Immature natural killer cell (primary cell): ENCODE results near the gene TAPBPL. TPM values are rescaled to one million over a fixed set of nuclear protein-coding genes. Genes with fewer than 3 reads are reported as not detected.

Experiments
- DNase-seq, 3 donors: peaks; one replicate each; pipeline ENCODE4 v3.0.0; 2022; ENCODE audit warnings: mixed read lengths in 1 of 3
- H3K27ac Mint-ChIP-seq, 6 donors: one replicate each; pipeline ENCODE4 v1.8.0; 2020; ENCODE audit warnings: mixed read lengths in 6 of 6, mild to moderate bottlenecking in 5 of 6, inconsistent platforms in 4 of 6, moderate library complexity in 3 of 6
- H3K27me3 Mint-ChIP-seq, 3 donors: one replicate each; pipeline ENCODE4 v1.8.0; 2020 to 2021; ENCODE audit warnings: low read depth in 3 of 3, mild to moderate bottlenecking in 3 of 3, mixed read lengths in 3 of 3, moderate library complexity in 3 of 3, inconsistent platforms in 1 of 3
- H3K36me3 Mint-ChIP-seq, 3 donors: one replicate each; pipeline ENCODE4 v1.8.0; 2020; ENCODE audit warnings: mixed read lengths in 3 of 3, inconsistent platforms in 2 of 3, mild to moderate bottlenecking in 2 of 3
- H3K4me1 Mint-ChIP-seq, 2 donors: one replicate each; pipeline ENCODE4 v1.8.0; 2020; ENCODE audit warnings: inconsistent platforms in 2 of 2, mild to moderate bottlenecking in 2 of 2, mixed read lengths in 2 of 2, moderate library complexity in 1 of 2
- H3K4me3 Mint-ChIP-seq, 5 donors: one replicate each; pipeline ENCODE4 v1.8.0; 2020; ENCODE audit warnings: mild to moderate bottlenecking in 5 of 5, mixed read lengths in 5 of 5, inconsistent platforms in 3 of 5, moderate library complexity in 3 of 5
- H3K9me3 Mint-ChIP-seq, 6 donors: one replicate each; pipeline ENCODE4 v1.8.0; 2020; ENCODE audit warnings: mild to moderate bottlenecking in 6 of 6, mixed read lengths in 6 of 6, inconsistent platforms in 4 of 6, moderate library complexity in 3 of 6
- polyA plus RNA-seq, 3 donors: library from polyadenylated mRNA; unstranded; fragments of 300-500 nt; fragmentation: Illumina TruSeq; gene quantifications; one replicate each; pipeline ENCODE4 v1.2.3, GENCODE V29; 2021

The TAPBPL gene
- polyA plus RNA-seq, 3 donors from 2014 or later, result 205 to 276 (median 259) TPM

GRCh38 chr12:6444704-6445688 lies 6.8 kb upstream of the TAPBPL start, which contains the start of gene CD27:
Gene CD27, plus strand, starts transcription at chr12:6444955. Its CDS starts 141 bp downstream, at chr12:6445096.
- no peaks in the 10 kb centered on the region for H3K9me3 Mint-ChIP-seq

GRCh38 chr12:6450091-6450868 lies 1.6 kb upstream of the TAPBPL start:
- Mint-ChIP-seq H3K4me3 (peak overlapping the region; percentile 90 to 100 (median 100)), H3K27me3 (peaks cover 0 to 7% (median 0%) of the 10 kb centered on the region in 3 donors), H3K9me3 (no peaks in the 10 kb centered on the region), H3K36me3 (peaks cover 7 to 12% (median 8%) of the 10 kb centered on the region in 3 donors), H3K27ac (peak overlapping the region; percentile 97 to 100 (median 98)), H3K4me1 (peaks cover 42 to 52% of the 10 kb centered on the region in 2 donors)
- DNase-seq, result no peak

More at GRCh38 chr12:6444704-6445688, 6.8 kb upstream of the TAPBPL start, which contains the start of gene CD27:
- H3K4me1 Mint-ChIP-seq, result peaks cover 18 to 38% of the 10 kb centered on the region in 2 donors
- H3K27ac Mint-ChIP-seq, result peak within 1 kb of the TSS; percentile 23 to 82 (median 69)
- H3K36me3 Mint-ChIP-seq, result peaks cover 0 to 10% (median 4%) of the 10 kb centered on the region in 3 donors
- H3K27me3 Mint-ChIP-seq, result peaks cover 0 to 5% (median 2%) of the 10 kb centered on the region in 3 donors
- peak within 1 kb of the TSS; percentile 49 to 70 (median 59) for H3K4me3 Mint-ChIP-seq
- peak in 1 of 3 donors; percentile 22 for DNase-seq

GRCh38 chr12:6450869-6451347 lies 934 bp upstream of the TAPBPL start:
- Mint-ChIP-seq H3K36me3 (peaks cover 7 to 14% (median 9%) of the 10 kb centered on the region in 3 donors), H3K4me1 (peaks cover 37 to 48% of the 10 kb centered on the region in 2 donors), H3K27me3 (peaks cover 0 to 7% (median 0%) of the 10 kb centered on the region in 3 donors), H3K9me3 (no peaks in the 10 kb centered on the region), H3K4me3 (peak overlapping the region; percentile 90 to 100 (median 100)), H3K27ac (peak overlapping the region; percentile 97 to 100 (median 98))
- peak in 1 of 3 donors; percentile 18 for DNase-seq

- Mint-ChIP-seq H3K36me3 (peaks cover 7 to 22% (median 14%) of the 10 kb centered on the region in 3 donors), H3K27me3 (peaks cover 0 to 5% (median 0%) of the 10 kb centered on the region in 3 donors), H3K9me3 (no peaks in the 10 kb centered on the region), H3K27ac (peak overlapping the region; percentile 97 to 100 (median 98)), H3K4me1 (peaks cover 43 to 44% of the 10 kb centered on the region in 2 donors), H3K4me3 (peak overlapping the region; percentile 90 to 100 (median 100))
- peak in 1 of 3 donors; percentile 14 for DNase-seq
Measured at GRCh38 chr12:6452245-6452943, 552 bp downstream of the TAPBPL start.

- H3K27ac Mint-ChIP-seq, result peak overlapping the region; percentile 97 to 100 (median 98)
- peaks cover 0 to 5% (median 0%) of the 10 kb centered on the region in 3 donors for H3K27me3 Mint-ChIP-seq
- peak overlapping the region; percentile 90 to 100 (median 100) for H3K4me3 Mint-ChIP-seq
- no peaks in the 10 kb centered on the region for H3K9me3 Mint-ChIP-seq
- no peak for DNase-seq
- H3K36me3 Mint-ChIP-seq, result peaks cover 7 to 22% (median 16%) of the 10 kb centered on the region in 3 donors
- peaks cover 43 to 44% of the 10 kb centered on the region in 2 donors for H3K4me1 Mint-ChIP-seq
Measured at GRCh38 chr12:6452944-6453630, 1.2 kb downstream of the TAPBPL start.

GRCh38 chr12:6457220-6457945 lies 5.5 kb downstream of the TAPBPL start:
- Mint-ChIP-seq H3K36me3 (peaks cover 33 to 53% (median 38%) of the 10 kb centered on the region in 3 donors), H3K9me3 (no peaks in the 10 kb centered on the region), H3K27ac (peak overlapping the region in 5 of 6 donors; percentile 16 to 72 (median 62)), H3K4me3 (no peak overlapping the region), H3K4me1 (peaks cover 49 to 53% of the 10 kb centered on the region in 2 donors), H3K27me3 (peaks cover 0 to 11% (median 6%) of the 10 kb centered on the region in 3 donors)
- no peak for DNase-seq

- H3K27me3 Mint-ChIP-seq, result peaks cover 6 to 11% (median 6%) of the 10 kb centered on the region in 3 donors
- peaks cover 37 to 60% (median 43%) of the 10 kb centered on the region in 3 donors for H3K36me3 Mint-ChIP-seq
- no peak overlapping the region for H3K4me3 Mint-ChIP-seq
- H3K4me1 Mint-ChIP-seq, result peaks cover 49 to 53% of the 10 kb centered on the region in 2 donors
- H3K9me3 Mint-ChIP-seq, result no peaks in the 10 kb centered on the region
- no peak for DNase-seq
- H3K27ac Mint-ChIP-seq, result peak overlapping the region; percentile 69 to 96 (median 86)
Measured at GRCh38 chr12:6458281-6459003, 6.6 kb downstream of the TAPBPL start.

- H3K4me3 Mint-ChIP-seq, result peak overlapping the region in 1 of 5 donors; percentile 1
- H3K9me3 Mint-ChIP-seq, result no peaks in the 10 kb centered on the region
- peak overlapping the region; percentile 69 to 96 (median 86) for H3K27ac Mint-ChIP-seq
- H3K4me1 Mint-ChIP-seq, result peaks cover 53 to 55% of the 10 kb centered on the region in 2 donors
- DNase-seq, result no peak
- H3K36me3 Mint-ChIP-seq, result peaks cover 40 to 61% (median 46%) of the 10 kb centered on the region in 3 donors
- H3K27me3 Mint-ChIP-seq, result peaks cover 6 to 11% (median 6%) of the 10 kb centered on the region in 3 donors
Measured at GRCh38 chr12:6459004-6459337, 7.1 kb downstream of the TAPBPL start.

- Mint-ChIP-seq H3K9me3 (no peaks in the 10 kb centered on the region), H3K27ac (peak overlapping the region; percentile 97 to 100 (median 99)), H3K36me3 (peaks cover 38 to 71% (median 50%) of the 10 kb centered on the region in 3 donors), H3K27me3 (peaks cover 6 to 13% (median 8%) of the 10 kb centered on the region in 3 donors), H3K4me1 (peaks cover 58 to 66% of the 10 kb centered on the region in 2 donors), H3K4me3 (peak overlapping the region; percentile 71 to 87 (median 80))
- peak; percentile 46 to 58 (median 57) for DNase-seq
Measured at GRCh38 chr12:6460751-6461371, 9.0 kb downstream of the TAPBPL start.

GRCh38 chr12:6461401-6462233 lies 9.8 kb downstream of the TAPBPL start:
- Mint-ChIP-seq H3K27ac (peak overlapping the region; percentile 97 to 100 (median 99)), H3K9me3 (no peaks in the 10 kb centered on the region), H3K27me3 (peaks cover 6 to 13% (median 8%) of the 10 kb centered on the region in 3 donors), H3K4me1 (peaks cover 56 to 73% of the 10 kb centered on the region in 2 donors), H3K36me3 (peaks cover 35 to 68% (median 52%) of the 10 kb centered on the region in 3 donors), H3K4me3 (peak overlapping the region; percentile 71 to 87 (median 80))
- peak; percentile 87 to 89 (median 87) for DNase-seq
